ENCODE results near the gene ZNF77.

GRCh38 chr19:2933490-2933910 is 11.3 kb downstream of the ZNF77 start:
- TF ChIP-seq CTCF (IDR thresholded peaks at IDR 0.05 in 2 of 3, conservative IDR thresholded peaks at IDR 0.05 in 1 of 3; ENCODE audit: control insufficient read depth in 2 of 3, extremely low read depth in 1 of 3, insufficient read depth in 1 of 3, low read depth in 3 of 3, low read length in 3 of 3) (no peak), BHLHE40 (IDR thresholded peaks at IDR 0.05; ENCODE audit: borderline replicate concordance in 1 of 2, low read depth in 2 of 2, low read length in 1 of 2) (no peak), EP300 (IDR thresholded peaks at IDR 0.05; ENCODE audit: borderline replicate concordance in 1 of 2, control insufficient read depth in 1 of 2, low read depth in 2 of 2, low read length in 2 of 2) (no peak)

All from GM12878 (cell line).